ENCODE data around the gene TEAD2. TPM values are rescaled to one million over a fixed set of nuclear protein-coding genes. Genes with fewer than 3 reads are reported as not detected.

The TEAD2 gene
- total and polyA plus RNA-seq, 9 of the 15 experiments (the other 6 are each of a cell fraction or from before 2014, with no cell fraction given): 1.6 to 27.0 (median 13.9) TPM

GRCh38 chr19:49403404-49404187 is 41.4 kb upstream of the TEAD2 start (continued):
- TF ChIP-seq ZNF121 (CRISPR knock-in tag; conservative IDR thresholded peaks at IDR 0.05): no peak
- no peak for TF ChIP-seq TAF1 (IDR thresholded peaks at IDR 0.05; ENCODE audit: control insufficient read depth, extremely low read depth, insufficient read depth, low read length, severe bottlenecking)
- TF ChIP-seq GATAD2B (IDR thresholded peaks at IDR 0.05; ENCODE audit: borderline replicate concordance): no peak
- TF ChIP-seq ID3 (CRISPR knock-in tag; IDR thresholded peaks at IDR 0.05): no peak
- no peak for TF ChIP-seq ID3 (tag; IDR thresholded peaks at IDR 0.05)
- TF ChIP-seq MAX (CRISPR knock-in tag; IDR thresholded peaks at IDR 0.05): peak; percentile 41; the same call in 1 of the 2 replicates
- no peak for TF ChIP-seq ELK1 (CRISPR knock-in tag; IDR thresholded peaks at IDR 0.05)
- TF ChIP-seq E2F5 (CRISPR knock-in tag; IDR thresholded peaks at IDR 0.05): 0 out of 2 replicates have a peak, but pooled peaks have one; percentile 59
- TF ChIP-seq CCNT2 (IDR thresholded peaks at IDR 0.05; ENCODE audit: borderline replicate concordance, extremely low read depth, insufficient read length, low read depth, low read length): no peak
- no peak for TF ChIP-seq HMGXB4 (CRISPR knock-in tag; IDR thresholded peaks at IDR 0.05)
- TF ChIP-seq ZBTB17 (CRISPR knock-in tag; IDR thresholded peaks at IDR 0.05): no peak
- peak; percentile 26; the same call in 1 of the 2 replicates for TF ChIP-seq CBFA2T2 (conservative IDR thresholded peaks at IDR 0.05)
- TF ChIP-seq BRF2 (IDR thresholded peaks at IDR 0.05; ENCODE audit: borderline replicate concordance, insufficient read depth, insufficient read length): no peak
- peak in 1 of 2 experiments; percentile 46; a peak in 1 of 4 replicates for TF ChIP-seq FOXA3 (CRISPR knock-in tag; conservative IDR thresholded peaks at IDR 0.05 in 1 of 2, IDR thresholded peaks at IDR 0.05 in 1 of 2)
- TF ChIP-seq TEAD4 (IDR thresholded peaks at IDR 0.05; ENCODE audit: low read length): no peak
- TF ChIP-seq TEAD4 (CRISPR knock-in tag; IDR thresholded peaks at IDR 0.05; ENCODE audit: borderline replicate concordance): no peak
- TF ChIP-seq SUPT5H (IDR thresholded peaks at IDR 0.05): no peak
- TF ChIP-seq ARID3B (CRISPR knock-in tag; IDR thresholded peaks at IDR 0.05; ENCODE audit: borderline replicate concordance): no peak
- no peak for TF ChIP-seq HNRNPK (IDR thresholded peaks at IDR 0.05; ENCODE audit: low read depth, low read length, poor library complexity, severe bottlenecking)

Measured in K562 (cell line).